Mesenchymal stem cell (in vitro differentiated cells and primary cell): ENCODE data around the gene AAK1.

Experiments
- DNase-seq: peaks from one replicate; pipeline ENCODE4 v3.0.0-alpha.2; 2013
- H2AFZ ChIP-seq: one replicate; pipeline ENCODE4 v1.6.1; 2013; ENCODE audit warnings: low read depth, mild to moderate bottlenecking, control low read depth, inconsistent platforms, low read length, moderate library complexity
- H2AK5ac ChIP-seq: 2 replicates; pipeline ENCODE4 v1.6.1; 2013; ENCODE audit warnings: low read length, moderate library complexity, mild to moderate bottlenecking, inconsistent platforms; ENCODE audit not compliant: severe bottlenecking
- H2BK120ac ChIP-seq: one replicate; pipeline ENCODE4 v1.6.1; 2013; ENCODE audit warnings: low read depth, mild to moderate bottlenecking, inconsistent platforms, low read length, moderate library complexity
- H2BK12ac ChIP-seq, 2 experiments: one replicate each; pipeline ENCODE4 v1.6.1; 2013; ENCODE audit warnings: inconsistent platforms in 2 of 2, low read length in 2 of 2, mild to moderate bottlenecking in 2 of 2, moderate library complexity in 2 of 2, control low read depth in 1 of 2
- H2BK15ac ChIP-seq: one replicate; pipeline ENCODE4 v1.6.1; 2013; ENCODE audit warnings: mild to moderate bottlenecking, low read depth, inconsistent platforms; ENCODE audit not compliant: poor library complexity, severe bottlenecking
- H2BK5ac ChIP-seq: 2 replicates; pipeline ENCODE4 v1.6.1; 2013; ENCODE audit warnings: low read depth, mild to moderate bottlenecking, low read length, control low read depth, inconsistent platforms; ENCODE audit not compliant: poor library complexity, severe bottlenecking
- H3K14ac ChIP-seq, 2 experiments: one replicate each; pipeline ENCODE4 v1.6.1; 2013; ENCODE audit warnings: inconsistent platforms in 2 of 2, low read length in 2 of 2, control low read depth in 1 of 2, mild to moderate bottlenecking in 1 of 2, moderate library complexity in 1 of 2
- H3K18ac ChIP-seq, 2 experiments: one replicate each; pipeline ENCODE4 v1.6.1; 2013; ENCODE audit warnings: inconsistent platforms in 2 of 2, low read length in 2 of 2, control low read depth in 1 of 2, low read depth in 1 of 2, mild to moderate bottlenecking in 1 of 2
- H3K23ac ChIP-seq, 2 experiments: one replicate each; pipeline ENCODE4 v1.6.1; 2013; ENCODE audit warnings: inconsistent platforms in 2 of 2, low read length in 2 of 2, mild to moderate bottlenecking in 2 of 2, moderate library complexity in 2 of 2, control low read depth in 1 of 2
- H3K27ac ChIP-seq: 2 replicates; pipeline ENCODE4 v1.5.1; 2013; ENCODE audit warnings: mild to moderate bottlenecking, moderate library complexity, low read length, control low read depth, inconsistent platforms; ENCODE audit not compliant: poor library complexity, severe bottlenecking
- H3K27me3 ChIP-seq, 2 experiments: 2 replicates each; pipeline versions ENCODE4 v1.6.1 to v1.7.0; 2013; ENCODE audit warnings: low read length in 2 of 2, mild to moderate bottlenecking in 2 of 2, moderate library complexity in 2 of 2, control low read depth in 1 of 2, inconsistent platforms in 1 of 2; ENCODE audit not compliant: control insufficient read depth in 1 of 2, insufficient read depth in 1 of 2
- H3K36me3 ChIP-seq, 2 experiments: 2 replicates each; pipeline versions ENCODE4 v1.6.1 to v1.7.0; 2013; ENCODE audit warnings: low read length in 2 of 2, control low read depth in 1 of 2, inconsistent platforms in 1 of 2, low read depth in 1 of 2, mild to moderate bottlenecking in 1 of 2; ENCODE audit not compliant: insufficient read depth in 2 of 2, control insufficient read depth in 1 of 2
- H3K4ac ChIP-seq, 2 experiments: one replicate each; pipeline ENCODE4 v1.6.1; 2013; ENCODE audit warnings: inconsistent platforms in 2 of 2, low read length in 2 of 2, mild to moderate bottlenecking in 2 of 2, moderate library complexity in 2 of 2, control low read depth in 1 of 2, low read depth in 1 of 2
- H3K4me1 ChIP-seq: 2 replicates; pipeline ENCODE4 v1.6.1; 2013; ENCODE audit warnings: low read depth, low read length, control low read depth; ENCODE audit not compliant: control insufficient read depth, insufficient read depth
- H3K4me2 ChIP-seq: 2 replicates; pipeline ENCODE4 v1.6.1; 2013; ENCODE audit warnings: low read length, mild to moderate bottlenecking, inconsistent platforms; ENCODE audit not compliant: poor library complexity, severe bottlenecking
- H3K4me3 ChIP-seq, 2 experiments: 2 replicates each; pipeline versions ENCODE4 v1.5.1 to v1.7.0; 2013; ENCODE audit warnings: low read length in 2 of 2, mild to moderate bottlenecking in 2 of 2, control low read depth in 1 of 2, low read depth in 1 of 2; ENCODE audit not compliant: insufficient read depth in 1 of 2
- H3K79me1 ChIP-seq: replicated peaks from 2 replicates; pipeline ENCODE4 v1.6.1; 2013; ENCODE audit warnings: mild to moderate bottlenecking, control low read depth, low read length, inconsistent platforms; ENCODE audit not compliant: poor library complexity, severe bottlenecking
- H3K9ac ChIP-seq: 2 replicates; pipeline ENCODE4 v1.7.0; 2013; ENCODE audit warnings: mild to moderate bottlenecking, low read length, moderate library complexity
- H3K9me3 ChIP-seq: 2 replicates; pipeline ENCODE4 v1.7.0; 2013; ENCODE audit warnings: mild to moderate bottlenecking, low read length; ENCODE audit not compliant: control insufficient read depth
- H4K8ac ChIP-seq: one replicate; pipeline ENCODE4 v1.6.1; 2013; ENCODE audit warnings: inconsistent platforms, mild to moderate bottlenecking, low read length, moderate library complexity
- H4K91ac ChIP-seq: one replicate; pipeline ENCODE4 v1.6.1; 2013; ENCODE audit warnings: mild to moderate bottlenecking, low read length, inconsistent platforms
- WGBS: methylation state at CpG from one replicate; pipeline ENCODE4 v1.1.7; 2013; ENCODE audit warnings: mixed read lengths; 5-methylcytosine and 5-hydroxymethylcytosine counted together

AAK1 gene

GRCh38 chr2:69469375-69469774 is 174.2 kb downstream of the AAK1 start:
- H3K79me1 ChIP-seq: peaks cover 17% of the 10 kb centered on the region
- 97% methylated on average over 3 of the region's 3 CpGs for WGBS
- H2AFZ ChIP-seq: no peak overlapping the region
- no peak overlapping the region for H3K27ac ChIP-seq
- H3K4me2 ChIP-seq: no peak overlapping the region
- no peak overlapping the region for H2BK5ac ChIP-seq
- no peaks in the 10 kb centered on the region for H3K27me3 ChIP-seq
- no peak overlapping the region for H2BK120ac ChIP-seq
- DNase-seq: no peak
- H3K9ac ChIP-seq: no peak overlapping the region
- no peak overlapping the region for H3K18ac ChIP-seq
- no peak overlapping the region for H4K8ac ChIP-seq
- no peak overlapping the region for H3K4ac ChIP-seq
- H3K23ac ChIP-seq: no peak overlapping the region
- no peaks in the 10 kb centered on the region for H3K4me1 ChIP-seq
- no peak overlapping the region for H2BK15ac ChIP-seq
- no peak overlapping the region for H4K91ac ChIP-seq
- no peak overlapping the region for H3K4me3 ChIP-seq
- H3K14ac ChIP-seq: no peak overlapping the region
- H3K36me3 ChIP-seq: peaks cover 14 to 46% of the 10 kb centered on the region in 2 experiments
- no peak overlapping the region for H2AK5ac ChIP-seq
- no peaks in the 10 kb centered on the region for H3K9me3 ChIP-seq
- no peak overlapping the region for H2BK12ac ChIP-seq

- Histone ChIP-seq H2BK12ac (no peak overlapping the region), H4K91ac (no peak overlapping the region), H3K23ac (no peak overlapping the region), H2AFZ (no peak overlapping the region), H2BK15ac (no peak overlapping the region), H3K4me2 (no peak overlapping the region), H3K9ac (no peak overlapping the region), H2BK5ac (no peak overlapping the region), H3K36me3 (peaks cover 11 to 42% of the 10 kb centered on the region in 2 experiments), H3K18ac (no peak overlapping the region), H3K27me3 (no peaks in the 10 kb centered on the region), H3K4me3 (no peak overlapping the region), H2AK5ac (no peak overlapping the region), H2BK120ac (no peak overlapping the region), H3K4me1 (no peaks in the 10 kb centered on the region), H4K8ac (no peak overlapping the region), H3K9me3 (no peaks in the 10 kb centered on the region), H3K27ac (no peak overlapping the region), H3K4ac (no peak overlapping the region), H3K79me1 (peaks cover 14% of the 10 kb centered on the region), H3K14ac (no peak overlapping the region)
- WGBS: 95% methylated on average over 7 of the region's 8 CpGs
- no peak for DNase-seq
These were observed 176.8 kb downstream of the AAK1 start for GRCh38 chr2:69466728-69467127.

- H3K14ac ChIP-seq: no peak overlapping the region
- WGBS: 96% methylated on average over 14 of the region's 14 CpGs
- no peak overlapping the region for H3K4me2 ChIP-seq
- H3K27ac ChIP-seq: no peak overlapping the region
- H3K27me3 ChIP-seq: no peaks in the 10 kb centered on the region
- H2BK15ac ChIP-seq: no peak overlapping the region
- H2AFZ ChIP-seq: no peak overlapping the region
- peaks cover 14% of the 10 kb centered on the region for H3K79me1 ChIP-seq
- H3K23ac ChIP-seq: no peak overlapping the region
- no peak for DNase-seq
- H2BK5ac ChIP-seq: no peak overlapping the region
- H2AK5ac ChIP-seq: no peak overlapping the region
- no peak overlapping the region for H2BK120ac ChIP-seq
- no peak overlapping the region for H4K91ac ChIP-seq
- no peaks in the 10 kb centered on the region for H3K4me1 ChIP-seq
- H3K4me3 ChIP-seq: no peak overlapping the region
- H3K9ac ChIP-seq: peak overlapping the region; percentile 57
- H3K9me3 ChIP-seq: no peaks in the 10 kb centered on the region
- no peak overlapping the region for H2BK12ac ChIP-seq
- no peak overlapping the region for H3K4ac ChIP-seq
- no peak overlapping the region for H4K8ac ChIP-seq
- no peak overlapping the region for H3K18ac ChIP-seq
- H3K36me3 ChIP-seq: peaks cover 14 to 44% of the 10 kb centered on the region in 2 experiments
These were observed 177.8 kb downstream of the AAK1 start for GRCh38 chr2:69465513-69466456.

GRCh38 chr2:69464575-69464974 is 179.0 kb downstream of the AAK1 start:
- Histone ChIP-seq H3K79me1 (peaks cover 14% of the 10 kb centered on the region), H3K23ac (no peak overlapping the region), H3K27me3 (no peaks in the 10 kb centered on the region), H3K14ac (no peak overlapping the region), H3K4ac (no peak overlapping the region), H3K18ac (no peak overlapping the region), H2BK15ac (no peak overlapping the region), H3K9ac (peak overlapping the region; percentile 57), H4K91ac (no peak overlapping the region), H3K4me1 (no peaks in the 10 kb centered on the region), H3K9me3 (no peaks in the 10 kb centered on the region), H4K8ac (no peak overlapping the region), H2AK5ac (no peak overlapping the region), H3K4me2 (no peak overlapping the region), H3K36me3 (peaks cover 14 to 41% of the 10 kb centered on the region in 2 experiments), H2BK5ac (no peak overlapping the region), H2BK12ac (no peak overlapping the region), H3K27ac (no peak overlapping the region), H3K4me3 (no peak overlapping the region), H2AFZ (no peak overlapping the region), H2BK120ac (no peak overlapping the region)
- DNase-seq: peak; percentile 77
- WGBS: 90% methylated on average over 3 of the region's 3 CpGs
